Sigmoid colon (tissue), 7 donors: ENCODE measurements around the gene MAEA. TPM values are rescaled to one million over a fixed set of nuclear protein-coding genes. Genes with fewer than 3 reads are reported as not detected.
A peak's percentile ranks its signal among the peaks of the same experiment; 100 is the strongest.

Source experiments
- DNase-seq: peaks from one replicate; pipeline ENCODE4 v3.0.0-alpha.2; 2019
- H3K27ac ChIP-seq, 4 donors: fragments of 200-600 bp; sonication (generic); one replicate each; pipeline ENCODE4 v1.5.1; 2016 to 2019; ENCODE audit warnings: mild to moderate bottlenecking in 1 of 4
- H3K27me3 ChIP-seq, 3 donors: fragments of 200-600 bp; sonication (generic); one replicate each; pipeline ENCODE4 v1.5.1; 2019; ENCODE audit warnings: mild to moderate bottlenecking in 1 of 3
- H3K36me3 ChIP-seq, 4 donors: fragments of 200-600 bp; sonication (generic); one replicate each; pipeline ENCODE4 v1.5.1; 2016 to 2019
- H3K4me1 ChIP-seq, 4 donors: fragments of 200-600 bp; sonication (generic); one replicate each; pipeline ENCODE4 v1.5.1; 2017 to 2019
- H3K4me3 ChIP-seq, 4 donors: fragments of 200-600 bp; sonication (generic); one replicate each; pipeline ENCODE4 v1.5.1; 2017 to 2019; ENCODE audit warnings: mild to moderate bottlenecking in 2 of 4, moderate library complexity in 1 of 4
- H3K9me3 ChIP-seq, 4 donors: fragments of 200-600 bp in 3 of 4; sonication (generic) in 3 of 4; one replicate each; pipeline versions ENCODE4 v1.5.1 to v1.6.1; 2013 to 2019
- CTCF ChIP-seq, 4 experiments: fragments of 450-650 bp in 3 of 4; fragments of 200-600 bp in 1 of 4; IDR thresholded peaks; one replicate each; pipeline ENCODE4 v1.5.1; 2016 to 2019; ENCODE audit warnings: antibody characterized with exemption in 4 of 4, mild to moderate bottlenecking in 3 of 4, moderate library complexity in 2 of 4
- EP300 ChIP-seq, 4 donors: sonication (generic); formaldehyde crosslinking; IDR thresholded peaks; one replicate each; pipeline ENCODE4 v1.6.1; 2017; ENCODE audit warnings: antibody characterized with exemption in 4 of 4
- POLR2A ChIP-seq, 2 donors: fragments of 450-650 bp; IDR thresholded peaks; one replicate each; pipeline ENCODE4 v1.6.1; 2016; ENCODE audit warnings: antibody characterized with exemption in 2 of 2, mild to moderate bottlenecking in 2 of 2, moderate library complexity in 2 of 2
- POLR2AphosphoS5 ChIP-seq, 4 donors: sonication (generic); formaldehyde crosslinking; IDR thresholded peaks; one replicate each; pipeline ENCODE4 v1.6.1; 2017; ENCODE audit warnings: antibody characterized with exemption in 4 of 4
- WGBS, 2 donors: extraction: QIAGEN DNeasy Blood & Tissue Kit; methylation state at CpG; one replicate each; pipeline ENCODE4 v1.1.7; 2013; 5-methylcytosine and 5-hydroxymethylcytosine counted together
- intact Hi-C: fragments of 100-400 bp; cut with DNase I; formaldehyde crosslinking; loops from one replicate; pipeline ENCODE4 v1.15.1; 2023
- polyA plus RNA-seq, 3 donors: library from polyadenylated mRNA; stranded (reverse); fragments of 200-250 nt; gene quantifications; one replicate each; pipeline ENCODE4 v1.2.3, GENCODE V29; 2013
- total RNA-seq, 4 donors: library from RNA; depleted of rRNA; stranded (reverse); fragments of >200 nt; gene quantifications; one replicate each; pipeline ENCODE4 v1.1.0, GENCODE V29; 2016
- donor health status: healthy with polysubstance abuse.
- donor health status: Bipolar disorder and iron deficiency.
- donor health status: healthy.

Gene MAEA
- total and polyA plus RNA-seq, 7 donors: 44.2 to 89.8 (median 53.0) TPM

GRCh38 chr4:1285790-1286553 lies 3.7 kb upstream of the MAEA start:
- H3K27me3 ChIP-seq: no peaks in the 10 kb centered on the region
- peaks cover 0 to 16% (median 13%) of the 10 kb centered on the region in 4 donors for H3K4me1 ChIP-seq
- intact Hi-C loops: no loop called here
- no peak overlapping the region for H3K4me3 ChIP-seq
- H3K36me3 ChIP-seq: no peaks in the 10 kb centered on the region
- TF ChIP-seq EP300 (IDR thresholded peaks at IDR 0.05) (no peak), POLR2A (IDR thresholded peaks at IDR 0.05) (no peak), POLR2AphosphoS5 (IDR thresholded peaks at IDR 0.05) (no peak), CTCF (IDR thresholded peaks at IDR 0.05) (no peak)
- H3K9me3 ChIP-seq: no peaks in the 10 kb centered on the region
- H3K27ac ChIP-seq: no peak overlapping the region
- WGBS, 2 donors: 82 to 83% methylated on average over 21 of the region's 21 CpGs
- no peak for DNase-seq

- Histone ChIP-seq H3K27ac (peak overlapping the region; percentile 84 to 94 (median 88)), H3K27me3 (no peaks in the 10 kb centered on the region), H3K36me3 (no peaks in the 10 kb centered on the region), H3K4me3 (peak overlapping the region; percentile 85 to 99 (median 94)), H3K9me3 (no peaks in the 10 kb centered on the region), H3K4me1 (peaks cover 0 to 41% (median 34%) of the 10 kb centered on the region in 4 donors)
- no peak for DNase-seq
- 64 to 79% methylated on average over 7 of the region's 7 CpGs for WGBS, 2 donors
- intact Hi-C loops: loop anchor here (1.0 kb wide), 2 partner anchors 39 to 58 kb away; partner anchors contain the start of gene CTBP1
- TF ChIP-seq POLR2AphosphoS5 (IDR thresholded peaks at IDR 0.05) (no peak), EP300 (IDR thresholded peaks at IDR 0.05) (no peak), CTCF (IDR thresholded peaks at IDR 0.05) (no peak), POLR2A (IDR thresholded peaks at IDR 0.05) (no peak)
These were observed 905 bp upstream of the MAEA start for GRCh38 chr4:1288786-1289185.

GRCh38 chr4:1290165-1290977 lies 680 bp downstream of the MAEA start:
- TF ChIP-seq POLR2AphosphoS5 (IDR thresholded peaks at IDR 0.05) (no peak), POLR2A (IDR thresholded peaks at IDR 0.05) (no peak), CTCF (IDR thresholded peaks at IDR 0.05) (no peak), EP300 (IDR thresholded peaks at IDR 0.05) (no peak)
- DNase-seq: no peak
- peaks cover 0 to 57% (median 50%) of the 10 kb centered on the region in 4 donors for H3K4me1 ChIP-seq
- H3K9me3 ChIP-seq: no peaks in the 10 kb centered on the region
- no peaks in the 10 kb centered on the region for H3K27me3 ChIP-seq
- peak overlapping the region; percentile 85 to 99 (median 94) for H3K4me3 ChIP-seq
- intact Hi-C loops: no loop called here
- WGBS, 2 donors: 1% methylated on average over 47 of the region's 47 CpGs
- no peaks in the 10 kb centered on the region for H3K36me3 ChIP-seq
- H3K27ac ChIP-seq: peak overlapping the region; percentile 84 to 94 (median 88)

GRCh38 chr4:1291091-1291490 lies 1.4 kb downstream of the MAEA start:
- Histone ChIP-seq H3K9me3 (no peaks in the 10 kb centered on the region), H3K27me3 (no peaks in the 10 kb centered on the region), H3K4me3 (peak overlapping the region; percentile 85 to 99 (median 94)), H3K36me3 (no peaks in the 10 kb centered on the region), H3K27ac (peak overlapping the region in 3 of 4 donors; percentile 86 to 94 (median 91)), H3K4me1 (peaks cover 0 to 58% (median 51%) of the 10 kb centered on the region in 4 donors)
- DNase-seq: no peak
- intact Hi-C loops: no loop called here
- no peak for TF ChIP-seq CTCF (IDR thresholded peaks at IDR 0.05)
- TF ChIP-seq POLR2A (IDR thresholded peaks at IDR 0.05): no peak
- TF ChIP-seq POLR2AphosphoS5 (IDR thresholded peaks at IDR 0.05): no peak
- no peak for TF ChIP-seq EP300 (IDR thresholded peaks at IDR 0.05)
- 40 to 72% methylated on average over 9 of the region's 9 CpGs for WGBS, 2 donors
